Gastrocnemius medialis (tissue), 4 donors: Measurements from ENCODE around the gene CFAP46.

ENCODE experiments used
- CTCF ChIP-seq, 5 experiments: fragments of 450-650 bp in 3 of 5; fragments of 200-600 bp in 2 of 5; sonication (generic) in 2 of 5; IDR thresholded peaks in 4 of 5; conservative IDR thresholded peaks in 1 of 5; 1 replicate in 4 of 5; 2 replicates in 1 of 5; pipeline ENCODE4 v1.5.1; 2016 to 2019; ENCODE audit warnings: antibody characterized with exemption in 5 of 5, mild to moderate bottlenecking in 3 of 5, moderate library complexity in 3 of 5
- POLR2A ChIP-seq, 2 donors: fragments of 450-650 bp; IDR thresholded peaks; one replicate each; pipeline ENCODE4 v1.6.1; 2017; ENCODE audit warnings: antibody characterized with exemption in 2 of 2, mild to moderate bottlenecking in 2 of 2, moderate library complexity in 2 of 2

GRCh38 chr10:132861884-132862461, 80.4 kb downstream of the CFAP46 start:
- TF ChIP-seq CTCF (IDR thresholded peaks at IDR 0.05 in 4 of 5, conservative IDR thresholded peaks at IDR 0.05 in 1 of 5), result no peak
- TF ChIP-seq POLR2A (IDR thresholded peaks at IDR 0.05), result no peak
